ENCODE data around the gene PLEKHG2.

Gene PLEKHG2

DNA sequence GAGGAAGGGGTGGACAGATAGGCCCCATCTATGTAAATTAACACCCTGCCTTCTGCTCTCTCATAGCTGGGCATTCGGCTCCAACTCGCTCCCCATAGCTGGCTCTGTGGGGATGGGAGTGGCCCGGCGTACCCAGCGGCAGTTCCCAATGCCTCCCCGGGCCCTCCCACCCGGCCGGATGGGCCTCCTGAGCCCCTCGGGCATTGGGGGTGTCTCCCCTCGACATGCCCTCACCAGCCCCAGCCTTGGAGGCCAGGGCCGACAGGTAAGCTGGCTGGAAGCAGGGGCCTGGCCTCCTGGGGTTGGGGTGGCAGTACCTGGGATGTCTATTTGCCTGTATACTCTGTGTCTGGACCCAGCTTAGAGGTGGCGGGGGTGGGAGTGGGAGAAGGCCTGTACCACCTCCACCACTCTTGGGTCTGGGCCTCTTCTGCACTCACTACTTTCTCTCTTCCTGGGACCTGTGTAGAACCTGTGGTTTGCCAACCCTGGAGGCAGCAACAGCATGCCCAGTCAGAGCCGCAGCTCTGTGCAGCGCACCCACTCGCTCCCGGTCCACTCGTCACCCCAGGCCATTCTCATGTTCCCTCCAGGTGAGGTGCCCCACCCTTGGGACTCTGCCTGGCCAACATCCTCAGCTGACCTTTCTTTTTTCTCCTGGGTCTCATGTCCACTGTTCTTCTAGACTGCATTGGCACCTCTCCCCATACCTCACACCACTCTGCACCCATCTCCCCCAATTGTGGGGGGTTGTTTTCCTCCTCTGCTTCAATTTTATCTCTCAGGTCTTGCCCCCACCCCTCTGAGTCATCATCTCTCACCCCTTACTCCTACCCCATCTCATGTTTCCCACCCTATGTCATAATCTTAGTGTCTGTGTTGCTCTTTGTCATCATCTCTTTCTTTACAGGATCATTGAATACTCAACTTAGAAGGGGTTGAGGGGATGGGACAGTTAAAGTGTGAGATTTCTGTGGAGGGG is 31.7 kb upstream of the PLEKHG2 start:
- H3K4me3 ChIP-seq (replicated peaks; ENCODE audit: low read depth, low read length): no peak overlapping the region
- DNase-seq (ENCODE audit: extremely low read depth, low read depth): no peak

DNA sequence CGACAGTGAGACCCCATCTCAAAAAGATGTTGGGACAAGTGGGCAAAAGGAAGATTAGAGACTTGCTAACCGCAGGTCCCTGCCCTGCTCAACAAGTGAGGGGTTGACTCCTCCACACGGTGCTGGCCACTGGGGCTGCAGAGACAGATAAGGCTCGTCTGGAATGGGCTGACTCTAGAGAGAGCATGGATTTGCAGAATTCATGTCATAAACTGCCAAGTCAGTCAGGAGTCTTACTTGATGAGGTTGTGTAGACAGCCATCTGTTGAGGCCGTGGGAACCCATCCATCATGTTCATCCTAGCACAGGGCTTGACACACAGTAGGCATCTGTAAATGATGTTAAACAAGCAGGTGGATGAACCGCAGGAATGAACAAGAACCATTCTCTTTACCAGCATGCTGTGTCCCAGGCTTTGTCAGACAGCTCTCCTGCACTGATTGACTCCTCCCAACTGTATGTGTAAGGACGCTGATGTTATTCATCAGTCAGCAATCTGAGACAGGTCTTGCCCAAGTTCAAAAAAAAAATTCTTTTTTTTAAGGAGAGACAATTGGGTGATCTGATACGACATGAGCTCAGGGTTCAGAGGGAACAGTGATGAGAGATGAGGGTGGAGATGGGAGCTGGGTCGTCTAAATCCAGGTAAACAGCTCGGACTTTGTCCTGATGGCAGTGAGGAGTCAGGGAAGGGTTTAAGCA is 30.4 kb upstream of the PLEKHG2 start:
- TF ChIP-seq, protein P1, sequence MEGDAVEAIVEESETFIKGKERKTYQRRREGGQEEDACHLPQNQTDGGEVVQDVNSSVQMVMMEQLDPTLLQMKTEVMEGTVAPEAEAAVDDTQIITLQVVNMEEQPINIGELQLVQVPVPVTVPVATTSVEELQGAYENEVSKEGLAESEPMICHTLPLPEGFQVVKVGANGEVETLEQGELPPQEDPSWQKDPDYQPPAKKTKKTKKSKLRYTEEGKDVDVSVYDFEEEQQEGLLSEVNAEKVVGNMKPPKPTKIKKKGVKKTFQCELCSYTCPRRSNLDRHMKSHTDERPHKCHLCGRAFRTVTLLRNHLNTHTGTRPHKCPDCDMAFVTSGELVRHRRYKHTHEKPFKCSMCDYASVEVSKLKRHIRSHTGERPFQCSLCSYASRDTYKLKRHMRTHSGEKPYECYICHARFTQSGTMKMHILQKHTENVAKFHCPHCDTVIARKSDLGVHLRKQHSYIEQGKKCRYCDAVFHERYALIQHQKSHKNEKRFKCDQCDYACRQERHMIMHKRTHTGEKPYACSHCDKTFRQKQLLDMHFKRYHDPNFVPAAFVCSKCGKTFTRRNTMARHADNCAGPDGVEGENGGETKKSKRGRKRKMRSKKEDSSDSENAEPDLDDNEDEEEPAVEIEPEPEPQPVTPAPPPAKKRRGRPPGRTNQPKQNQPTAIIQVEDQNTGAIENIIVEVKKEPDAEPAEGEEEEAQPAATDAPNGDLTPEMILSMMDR (IDR thresholded peaks at IDR 0.05; ENCODE audit: low read depth, low read length, missing control alignments): no peak
- DNase-seq (ENCODE audit: extremely low read depth, low read depth): no peak
- no peak overlapping the region for H3K4me3 ChIP-seq (replicated peaks; ENCODE audit: low read depth, low read length)

More for the DNA sequence above, 31.7 kb upstream of the PLEKHG2 start:
- TF ChIP-seq, protein P1 (IDR thresholded peaks at IDR 0.05; ENCODE audit: low read depth, low read length, missing control alignments): no peak

DNA sequence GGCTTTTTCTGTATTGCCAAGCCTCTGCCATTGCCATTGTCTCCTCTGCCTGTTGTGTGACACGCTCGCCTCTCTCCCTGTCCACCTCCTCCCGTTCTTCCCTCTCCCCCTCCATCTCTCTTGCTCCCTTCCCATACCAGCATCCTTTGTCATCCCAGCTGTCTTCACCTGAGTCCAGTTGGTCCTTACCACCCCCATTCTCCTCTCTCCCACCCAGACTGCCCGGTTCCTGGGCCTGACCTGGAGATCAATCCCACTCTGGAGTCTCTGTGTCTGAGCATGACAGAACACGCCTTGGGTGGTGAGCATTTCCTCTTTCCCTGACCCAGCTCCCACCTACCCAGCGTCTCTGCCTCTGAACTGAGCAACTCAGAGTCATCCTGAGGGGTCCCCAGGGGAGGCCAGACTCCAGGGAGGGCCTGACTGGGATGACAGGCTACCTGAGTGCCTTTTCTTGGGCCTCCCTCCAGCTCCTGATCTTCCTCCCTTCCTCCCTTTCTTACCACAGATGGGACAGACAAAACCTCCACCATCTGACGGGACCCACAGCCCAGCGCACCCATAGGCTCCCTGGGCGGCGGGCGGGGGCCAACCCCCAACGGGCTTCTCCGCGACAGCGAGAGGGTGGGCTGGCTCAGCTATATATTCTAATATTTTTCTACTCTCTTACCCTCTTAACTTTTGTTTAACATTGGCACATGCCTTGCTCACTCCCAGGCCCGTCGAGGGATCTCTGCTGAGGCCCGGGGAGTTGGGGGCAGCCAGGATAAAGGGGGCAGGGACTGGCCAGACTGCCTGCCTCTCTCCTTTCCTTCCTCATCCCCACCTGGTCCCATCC is 29.3 kb upstream of the PLEKHG2 start:
- TF ChIP-seq, protein P1 (IDR thresholded peaks at IDR 0.05; ENCODE audit: low read depth, low read length, missing control alignments): no peak
- no peak overlapping the region for H3K4me3 ChIP-seq (replicated peaks; ENCODE audit: low read depth, low read length)
- no peak for DNase-seq (ENCODE audit: extremely low read depth, low read depth)

DNA sequence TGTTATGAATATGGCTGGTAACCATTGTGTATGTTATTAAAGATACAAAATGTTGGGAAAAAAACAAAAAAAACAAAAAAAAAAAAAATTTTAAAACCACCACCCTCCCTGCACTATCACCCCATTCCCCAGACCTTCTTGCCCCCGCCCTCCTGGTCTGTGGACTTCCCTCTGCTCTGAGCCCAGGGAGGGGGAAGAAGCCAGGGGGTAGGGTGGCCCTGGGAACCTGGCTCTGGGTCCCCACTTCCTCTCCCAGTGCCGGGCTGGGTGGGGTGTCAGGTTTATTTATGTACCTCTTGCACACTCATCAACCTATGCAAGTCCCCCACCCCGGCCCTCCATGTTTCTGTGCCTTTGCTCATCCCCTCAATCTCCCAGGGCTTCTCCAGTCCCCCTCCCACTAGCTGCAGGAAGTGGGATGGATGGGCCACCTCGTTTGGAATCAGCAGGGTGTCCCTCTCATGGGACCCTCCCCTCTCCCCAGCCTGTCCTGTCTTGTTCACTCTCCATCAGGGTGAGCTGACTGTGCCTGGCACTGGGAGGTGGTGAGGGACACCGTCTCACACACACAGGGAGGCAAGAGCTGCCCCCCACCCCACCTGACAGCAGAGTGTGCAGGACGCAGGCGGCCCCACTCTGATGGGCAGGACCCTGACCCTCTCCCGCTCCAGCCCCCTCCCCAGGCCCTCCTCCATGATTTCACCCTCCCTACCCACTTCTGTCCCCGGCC is 27.5 kb upstream of the PLEKHG2 start:
- no peak overlapping the region for H3K4me3 ChIP-seq (replicated peaks; ENCODE audit: low read depth, low read length)
- TF ChIP-seq, protein P1 (IDR thresholded peaks at IDR 0.05; ENCODE audit: low read depth, low read length, missing control alignments): no peak
- no peak for DNase-seq (ENCODE audit: extremely low read depth, low read depth)

GRCh38 chr19:39385629-39386411 is 26.6 kb upstream of the PLEKHG2 start:
- TF ChIP-seq, protein P1 (IDR thresholded peaks at IDR 0.05; ENCODE audit: low read depth, low read length, missing control alignments): no peak
- no peak overlapping the region for H3K4me3 ChIP-seq (replicated peaks; ENCODE audit: low read depth, low read length)
- no peak for DNase-seq (ENCODE audit: extremely low read depth, low read depth)

Measured in HFF-Myc (cell line).